HepG2 (cell line): ENCODE measurements around the gene IGFLR1. TPM values are rescaled to one million over a fixed set of nuclear protein-coding genes. Genes with fewer than 3 reads are reported as not detected.

Experiments
- ATAC-seq: fragments of 200-7000 bp; cut with Tn5 transposase; 3 replicates; pipeline ENCODE4 v1.9.1; 2020; ENCODE audit warnings: mild to moderate bottlenecking, moderate library complexity
- BruUV-seq: library from RNA; stranded (reverse); fragments of 400-500 nt; replicated peaks from 2 replicates; lab custom pipeline; 2021; lab: Mats Ljungman, UMichigan
- CTCF ChIA-PET: fragments of 300-600 bp; formaldehyde crosslinking; extraction: SDS; loops from one replicate; lab custom pipeline; 2021; ENCODE audit warnings: low total read pairs, inconsistent platforms, low intra/inter-chr PET ratio; lab: Yijun Ruan, JAX
- POLR2A ChIA-PET: fragments of 350-600 bp; sonication (Branson Sonifier 250); formaldehyde crosslinking; loops from one replicate; lab custom pipeline; 2020; ENCODE audit warnings: antibody characterized with exemption, inconsistent platforms; lab: Yijun Ruan, JAX
- DNase-seq: peaks from one replicate; pipeline ENCODE4 v3.0.0-alpha.2; 2015; ENCODE audit warnings: low spot score
- FAIRE-seq: peaks from 3 replicates; lab custom pipeline; 2011; peaks lifted over from hg19 to GRCh38; lab: Jason Lieb, UNC
- H2AFZ ChIP-seq: one replicate; pipeline ENCODE4 v1.6.1; 2011; ENCODE audit warnings: low read length, inconsistent platforms
- H3K27ac ChIP-seq: fragments of 300-600 bp; 3 replicates; pipeline ENCODE4 v1.8.0; 2011; ENCODE audit warnings: mixed run types, mild to moderate bottlenecking, mixed read lengths, low read length, inconsistent platforms; ENCODE audit not compliant: insufficient read depth; ENCODE audit errors: extremely low read length
- H3K27me3 ChIP-seq, 2 experiments: fragments of 200-600 bp in 1 of 2; 2 replicates in 1 of 2; 3 replicates in 1 of 2; pipeline versions ENCODE4 v1.6.0 to v1.8.0; 2011; ENCODE audit warnings: low read length in 2 of 2, mild to moderate bottlenecking in 2 of 2, moderate library complexity in 2 of 2, inconsistent platforms in 1 of 2; ENCODE audit not compliant: insufficient read depth in 2 of 2, control insufficient read depth in 1 of 2
- H3K36me3 ChIP-seq, 2 experiments: fragments of 200-600 bp in 1 of 2; replicated peaks in 1 of 2; 2 replicates in 1 of 2; 3 replicates in 1 of 2; pipeline versions ENCODE4 v1.5.1 to v1.8.0; 2011; ENCODE audit warnings: low read length in 2 of 2, inconsistent platforms in 1 of 2; ENCODE audit not compliant: insufficient read depth in 2 of 2, control insufficient read depth in 1 of 2
- H3K4me1 ChIP-seq: 2 replicates; pipeline ENCODE4 v1.5.1; 2012; ENCODE audit warnings: low read length, inconsistent platforms; ENCODE audit not compliant: insufficient read depth
- H3K4me2 ChIP-seq: 2 replicates; pipeline ENCODE4 v1.6.0; 2011; ENCODE audit warnings: low read depth, low read length, inconsistent platforms
- H3K4me3 ChIP-seq, 3 experiments: fragments of 200-600 bp in 1 of 3; sonication (generic), shearing (Covaris generic) in 1 of 3; replicated peaks in 1 of 3; 2 replicates each; pipeline ENCODE4 v1.5.1; 2011 to 2016; ENCODE audit warnings: low read length in 3 of 3, inconsistent platforms in 2 of 3, low read depth in 2 of 3, mild to moderate bottlenecking in 2 of 3, control low read depth in 1 of 3, mixed read lengths in 1 of 3; ENCODE audit not compliant: insufficient read depth in 1 of 3
- H3K79me2 ChIP-seq: one replicate; pipeline ENCODE4 v1.6.1; 2011; ENCODE audit warnings: low read length, inconsistent platforms; ENCODE audit not compliant: insufficient read depth
- H3K9ac ChIP-seq: 2 replicates; pipeline ENCODE4 v1.6.0; 2011; ENCODE audit warnings: mild to moderate bottlenecking, low read depth, low read length, inconsistent platforms; ENCODE audit not compliant: insufficient read depth
- H3K9me3 ChIP-seq: 2 replicates; pipeline ENCODE4 v1.5.1; 2012; ENCODE audit warnings: mild to moderate bottlenecking, low read length
- H4K20me1 ChIP-seq: 2 replicates; pipeline ENCODE4 v1.6.0; 2011; ENCODE audit warnings: inconsistent platforms, mild to moderate bottlenecking, low read length, moderate library complexity; ENCODE audit not compliant: insufficient read depth
- MAFK ChIP-seq, 2 experiments: IDR thresholded peaks in 1 of 2; conservative IDR thresholded peaks in 1 of 2; 2 replicates each; pipeline ENCODE4 v1.6.1; 2011; ENCODE audit warnings: improper control_type of control experiment in 2 of 2, low read length in 2 of 2
- RFX1 ChIP-seq: fragments of 450-650 bp; IDR thresholded peaks from 2 replicates; pipeline ENCODE4 v1.6.1; 2017
- TRIM24 ChIP-seq: sonication (generic); formaldehyde crosslinking; IDR thresholded peaks from 2 replicates; pipeline ENCODE4 v1.8.0; 2022; ENCODE audit warnings: mild to moderate bottlenecking, missing genetic modification reagents
- WIZ ChIP-seq: sonication (generic); formaldehyde crosslinking; IDR thresholded peaks from 2 replicates; pipeline ENCODE4 v1.5.1; 2020; ENCODE audit warnings: mild to moderate bottlenecking, missing genetic modification reagents
- ZNF33A ChIP-seq: sonication (generic); formaldehyde crosslinking; IDR thresholded peaks from 2 replicates; pipeline ENCODE4 v1.5.1; 2020; ENCODE audit warnings: missing genetic modification reagents, mild to moderate bottlenecking, moderate library complexity, borderline replicate concordance
- ZNF572 ChIP-seq: sonication (generic); formaldehyde crosslinking; IDR thresholded peaks from 2 replicates; pipeline ENCODE4 v1.5.1; 2020; ENCODE audit warnings: mild to moderate bottlenecking, missing genetic modification reagents
- WGBS: methylation state at CpG from one replicate; pipeline ENCODE4 v1.1.6; 2017; ENCODE audit warnings: low lambda C conversion rate; 5-methylcytosine and 5-hydroxymethylcytosine counted together
- in situ Hi-C: cut with HindIII; loops from 2 replicates; pipeline ENCODE4 v1.10.0; 2017; ENCODE audit warnings: low pct_unique_long_range_greater_than_20kb; ENCODE audit not compliant: extremely low pct_ligation_motif_present
- intact Hi-C: fragments of 100-400 bp; cut with micrococcal nuclease; formaldehyde crosslinking; loops from one replicate; pipeline ENCODE4 v1.10.0; 2022; ENCODE audit not compliant: unreplicated experiment
- polyA plus RNA-seq, 8 experiments: library from polyadenylated mRNA; depleted of rRNA in 3 of 8; stranded (reverse) in 7 of 8; unstranded in 1 of 8; fragments of >200 nt; fragmentation: Illumina TruSeq in 4 of 8; extraction: Trizol in 4 of 8; gene quantifications; 2 replicates each; pipeline versions ENCODE4 v1.2.1 to v1.2.3, GENCODE V29; 2011 to 2016; ENCODE audit warnings: low read depth in 4 of 8, missing spikeins in 1 of 8, mixed read lengths in 1 of 8; ENCODE audit not compliant: insufficient read depth in 1 of 8
- total RNA-seq, 5 experiments: library from RNA; depleted of rRNA; stranded (reverse); fragments of >200 nt; fragmentation: Illumina TruSeq; extraction: Trizol; gene quantifications; 2 replicates each; pipeline ENCODE4 v1.2.3, GENCODE V29; 2016; ENCODE audit warnings: low read depth in 1 of 5
- TF ChIP-seq, protein P1 (sequence below): sonication (generic); formaldehyde crosslinking; IDR thresholded peaks from 2 replicates; pipeline ENCODE4 v1.4.0; 2020; ENCODE audit warnings: missing genetic modification reagents, borderline replicate concordance
- TF ChIP-seq, protein P2 (sequence below): sonication (generic); formaldehyde crosslinking; IDR thresholded peaks from 2 replicates; pipeline ENCODE4 v1.5.0; 2020; ENCODE audit warnings: mild to moderate bottlenecking, missing genetic modification reagents

IGFLR1 gene
- total and polyA plus RNA-seq, 2 of the 13 experiments (the other 11 are each of a cell fraction or from before 2014, with no cell fraction given) = 5.4 to 8.9 TPM

DNA sequence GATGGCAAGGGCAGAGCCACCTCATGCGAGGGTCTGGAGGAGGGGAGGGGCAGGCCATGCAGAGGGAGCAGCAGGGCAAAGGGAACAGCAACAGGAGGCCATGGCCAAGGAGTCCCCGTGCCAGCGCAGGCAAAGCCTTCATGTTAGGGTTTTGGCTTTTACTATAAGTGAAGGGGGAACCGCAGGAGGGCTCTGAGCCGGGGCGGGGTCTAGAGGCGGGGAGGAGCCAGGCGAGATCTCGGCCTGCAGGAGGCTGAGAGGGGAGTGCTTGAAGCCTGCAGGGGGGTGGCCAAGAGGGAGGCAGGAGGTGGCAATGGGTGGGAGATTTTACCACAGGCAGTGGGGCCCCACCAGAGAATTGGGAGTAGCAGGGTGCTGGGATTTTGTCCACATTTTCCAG is 39.4 kb upstream of the IGFLR1 start (continued):
- TF ChIP-seq MAFK (conservative IDR thresholded peaks at IDR 0.05 in 1 of 2, IDR thresholded peaks at IDR 0.05 in 1 of 2; ENCODE audit: low read length in 2 of 2) = no peak

DNA sequence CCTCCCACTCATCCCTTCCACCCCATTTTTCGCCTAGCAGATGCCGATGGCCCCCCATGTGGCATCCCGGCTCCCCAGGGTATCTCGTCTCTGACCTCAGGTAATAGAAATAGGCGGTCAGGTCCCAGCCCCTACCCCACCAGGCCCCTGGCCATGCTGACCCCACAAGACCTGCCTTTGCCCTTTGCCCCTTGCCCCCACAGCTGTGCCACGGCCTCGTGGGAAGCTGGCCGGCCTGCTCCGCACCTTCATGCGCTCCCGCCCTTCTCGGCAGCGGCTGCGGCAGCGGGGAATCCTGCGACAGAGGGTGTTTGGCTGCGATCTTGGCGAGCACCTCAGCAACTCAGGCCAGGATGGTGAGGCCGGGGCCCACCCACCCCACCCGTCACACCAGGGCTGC is 38.5 kb upstream of the IGFLR1 start:
- ChIA-PET CTCF (no interaction called here), POLR2A (no interaction called here)
- TF ChIP-seq ZNF33A (CRISPR knock-in tag) (no peak), TRIM24 (CRISPR knock-in tag) (no peak), ZNF572 (CRISPR knock-in tag) (no peak), WIZ (CRISPR knock-in tag) (no peak)
- no peaks in the 10 kb centered on the region for H3K79me2 ChIP-seq
- no TSS peak for BruUV-seq
- DNase-seq (no peak), FAIRE-seq (no peak), ATAC-seq (no peak)
- no peak overlapping the region for H2AFZ ChIP-seq
- no peaks in the 10 kb centered on the region for H4K20me1 ChIP-seq
- no peak overlapping the region for H3K27ac ChIP-seq
- no peaks in the 10 kb centered on the region for H3K27me3 ChIP-seq
- peaks cover 0 to 2% of the 10 kb centered on the region in 2 experiments; a peak in 2 of 5 replicates for H3K36me3 ChIP-seq
- intact Hi-C loops (no loop called here), in situ Hi-C loops (no loop called here)
- no peak overlapping the region for H3K4me3 ChIP-seq
- H3K9ac ChIP-seq = no peak overlapping the region
- peaks cover 41% of the 10 kb centered on the region for H3K4me1 ChIP-seq
- WGBS = 98% methylated on average over 11 of the region's 20 CpGs
- H3K4me2 ChIP-seq = no peak overlapping the region
- no peaks in the 10 kb centered on the region for H3K9me3 ChIP-seq

DNA sequence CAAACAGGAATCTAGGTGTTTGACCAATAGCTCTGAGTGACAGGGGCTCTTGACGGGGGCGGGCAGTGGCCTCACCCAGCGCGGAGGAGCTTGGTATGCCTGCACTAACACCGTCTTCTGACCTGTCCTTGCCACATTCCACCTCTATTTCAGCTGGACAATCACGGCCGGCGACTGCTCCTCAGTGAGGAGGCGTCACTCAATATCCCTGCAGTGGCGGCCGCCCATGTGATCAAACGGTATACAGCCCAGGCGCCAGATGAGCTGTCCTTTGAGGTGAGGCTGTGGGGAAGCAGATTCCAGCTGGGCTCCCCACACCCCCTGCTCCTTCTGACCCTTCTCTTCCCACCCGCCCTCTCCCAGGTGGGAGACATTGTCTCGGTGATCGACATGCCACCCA is 37.8 kb upstream of the IGFLR1 start:
- Histone ChIP-seq H3K4me3 (no peak overlapping the region), H3K4me1 (peaks cover 38% of the 10 kb centered on the region), H3K9ac (no peak overlapping the region), H3K27me3 (no peaks in the 10 kb centered on the region), H3K79me2 (no peaks in the 10 kb centered on the region), H3K27ac (no peak overlapping the region), H3K9me3 (no peaks in the 10 kb centered on the region), H4K20me1 (no peaks in the 10 kb centered on the region), H2AFZ (no peak overlapping the region), H3K36me3 (peaks cover 0 to 2% of the 10 kb centered on the region in 2 experiments; a peak in 2 of 5 replicates), H3K4me2 (no peak overlapping the region)
- CTCF ChIA-PET = no interaction called here
- FAIRE-seq = no peak
- intact Hi-C loops = no loop called here
- 96% methylated on average over 13 of the region's 16 CpGs for WGBS
- ATAC-seq = no peak
- in situ Hi-C loops = no loop called here
- POLR2A ChIA-PET = no interaction called here
- DNase-seq = no peak
- no TSS peak for BruUV-seq
- TF ChIP-seq RFX1 = no peak
- TF ChIP-seq, protein P1, sequence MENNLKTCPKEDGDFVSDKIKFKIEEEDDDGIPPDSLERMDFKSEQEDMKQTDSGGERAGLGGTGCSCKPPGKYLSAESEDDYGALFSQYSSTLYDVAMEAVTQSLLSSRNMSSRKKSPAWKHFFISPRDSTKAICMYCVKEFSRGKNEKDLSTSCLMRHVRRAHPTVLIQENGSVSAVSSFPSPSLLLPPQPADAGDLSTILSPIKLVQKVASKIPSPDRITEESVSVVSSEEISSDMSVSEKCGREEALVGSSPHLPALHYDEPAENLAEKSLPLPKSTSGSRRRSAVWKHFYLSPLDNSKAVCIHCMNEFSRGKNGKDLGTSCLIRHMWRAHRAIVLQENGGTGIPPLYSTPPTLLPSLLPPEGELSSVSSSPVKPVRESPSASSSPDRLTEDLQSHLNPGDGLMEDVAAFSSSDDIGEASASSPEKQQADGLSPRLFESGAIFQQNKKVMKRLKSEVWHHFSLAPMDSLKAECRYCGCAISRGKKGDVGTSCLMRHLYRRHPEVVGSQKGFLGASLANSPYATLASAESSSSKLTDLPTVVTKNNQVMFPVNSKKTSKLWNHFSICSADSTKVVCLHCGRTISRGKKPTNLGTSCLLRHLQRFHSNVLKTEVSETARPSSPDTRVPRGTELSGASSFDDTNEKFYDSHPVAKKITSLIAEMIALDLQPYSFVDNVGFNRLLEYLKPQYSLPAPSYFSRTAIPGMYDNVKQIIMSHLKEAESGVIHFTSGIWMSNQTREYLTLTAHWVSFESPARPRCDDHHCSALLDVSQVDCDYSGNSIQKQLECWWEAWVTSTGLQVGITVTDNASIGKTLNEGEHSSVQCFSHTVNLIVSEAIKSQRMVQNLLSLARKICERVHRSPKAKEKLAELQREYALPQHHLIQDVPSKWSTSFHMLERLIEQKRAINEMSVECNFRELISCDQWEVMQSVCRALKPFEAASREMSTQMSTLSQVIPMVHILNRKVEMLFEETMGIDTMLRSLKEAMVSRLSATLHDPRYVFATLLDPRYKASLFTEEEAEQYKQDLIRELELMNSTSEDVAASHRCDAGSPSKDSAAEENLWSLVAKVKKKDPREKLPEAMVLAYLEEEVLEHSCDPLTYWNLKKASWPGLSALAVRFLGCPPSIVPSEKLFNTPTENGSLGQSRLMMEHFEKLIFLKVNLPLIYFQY (CRISPR knock-in tag) = no peak
- TF ChIP-seq, protein P2, sequence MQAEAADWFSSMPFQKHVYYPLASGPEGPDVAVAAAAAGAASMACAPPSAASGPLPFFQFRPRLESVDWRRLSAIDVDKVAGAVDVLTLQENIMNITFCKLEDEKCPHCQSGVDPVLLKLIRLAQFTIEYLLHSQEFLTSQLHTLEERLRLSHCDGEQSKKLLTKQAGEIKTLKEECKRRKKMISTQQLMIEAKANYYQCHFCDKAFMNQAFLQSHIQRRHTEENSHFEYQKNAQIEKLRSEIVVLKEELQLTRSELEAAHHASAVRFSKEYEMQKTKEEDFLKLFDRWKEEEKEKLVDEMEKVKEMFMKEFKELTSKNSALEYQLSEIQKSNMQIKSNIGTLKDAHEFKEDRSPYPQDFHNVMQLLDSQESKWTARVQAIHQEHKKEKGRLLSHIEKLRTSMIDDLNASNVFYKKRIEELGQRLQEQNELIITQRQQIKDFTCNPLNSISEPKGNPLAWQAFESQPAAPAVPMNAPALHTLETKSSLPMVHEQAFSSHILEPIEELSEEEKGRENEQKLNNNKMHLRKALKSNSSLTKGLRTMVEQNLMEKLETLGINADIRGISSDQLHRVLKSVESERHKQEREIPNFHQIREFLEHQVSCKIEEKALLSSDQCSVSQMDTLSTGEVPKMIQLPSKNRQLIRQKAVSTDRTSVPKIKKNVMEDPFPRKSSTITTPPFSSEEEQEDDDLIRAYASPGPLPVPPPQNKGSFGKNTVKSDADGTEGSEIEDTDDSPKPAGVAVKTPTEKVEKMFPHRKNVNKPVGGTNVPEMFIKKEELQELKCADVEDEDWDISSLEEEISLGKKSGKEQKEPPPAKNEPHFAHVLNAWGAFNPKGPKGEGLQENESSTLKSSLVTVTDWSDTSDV (CRISPR knock-in tag) = no peak
